Suppressor macrophage treated with lipopolysaccharide for 4 hours (primary cell): Measurements from ENCODE around the gene PPIL3.
A peak's percentile ranks its signal among the peaks of the same experiment; 100 is the strongest.

ENCODE experiments used
- DNase-seq: peaks from one replicate; pipeline ENCODE4 v3.0.0-alpha.2; 2020

The PPIL3 gene

GRCh38 chr2:200860092-200860795, 28.6 kb downstream of the PPIL3 start:
- no peak for DNase-seq

- no peak for DNase-seq
These were observed 32.1 kb downstream of the PPIL3 start for GRCh38 chr2:200856806-200857205.

GRCh38 chr2:200852605-200853004, 36.3 kb downstream of the PPIL3 start:
- DNase-seq: no peak

DNA sequence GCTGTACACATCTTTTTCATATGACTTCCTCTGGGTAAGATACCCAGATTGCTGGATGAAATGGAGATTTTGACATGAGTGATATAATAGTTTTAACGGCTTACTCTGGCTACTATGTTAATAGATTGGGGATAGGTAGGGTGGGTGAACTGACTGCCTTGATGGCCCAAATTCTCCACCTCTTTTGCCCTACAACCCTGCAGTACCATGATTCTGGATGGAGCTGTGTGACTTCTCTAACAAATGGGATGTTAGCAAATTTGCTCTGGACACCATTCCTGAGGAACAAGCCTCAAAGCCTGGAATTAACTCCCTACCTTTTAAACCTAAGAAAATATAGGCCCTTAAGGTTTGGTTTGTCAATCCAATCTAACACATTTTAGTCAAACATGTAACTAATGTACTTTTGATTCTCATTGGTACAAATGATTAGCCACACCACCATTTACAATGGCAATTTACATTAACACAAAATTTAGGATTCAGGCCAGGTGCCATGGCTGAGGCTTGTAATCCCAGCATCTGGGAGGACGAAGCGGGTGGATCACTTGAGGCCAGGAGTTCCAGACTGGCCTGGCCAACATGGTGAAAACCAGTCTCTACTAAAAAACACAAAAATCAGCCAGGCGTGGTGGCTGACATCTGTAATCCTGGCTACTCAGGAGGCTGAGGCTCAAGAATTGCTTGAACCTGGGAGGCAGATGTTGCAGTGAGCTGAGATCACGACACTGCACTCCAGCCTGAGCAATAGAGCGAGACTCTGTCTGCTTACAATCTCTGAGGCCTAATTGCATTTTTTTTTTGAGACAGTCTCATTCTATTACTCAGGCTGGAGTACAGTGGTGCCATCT, 37.3 kb downstream of the PPIL3 start:
- no peak for DNase-seq

GRCh38 chr2:200850512-200851256, 38.2 kb downstream of the PPIL3 start:
- DNase-seq: no peak

DNA sequence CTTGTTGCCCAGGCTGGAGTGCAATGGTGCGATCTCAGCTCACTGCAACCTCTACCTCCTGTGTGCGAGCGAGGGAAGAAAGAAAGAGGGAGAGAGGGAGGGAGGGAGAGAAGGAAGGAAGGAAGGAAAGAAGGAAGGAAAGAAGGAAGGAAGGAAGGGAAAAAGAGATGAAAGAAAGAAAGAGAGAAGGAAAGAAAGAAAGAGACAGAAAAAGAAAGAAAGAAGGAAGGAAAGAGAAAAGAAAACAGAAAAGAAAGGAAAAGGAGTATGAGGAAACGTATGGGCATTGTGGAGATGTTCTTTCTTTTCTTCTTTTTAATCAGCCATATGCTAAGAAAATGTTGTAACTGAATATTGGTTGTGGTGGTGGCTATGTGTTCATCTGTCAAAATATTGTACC, 40.9 kb downstream of the PPIL3 start:
- DNase-seq: no peak

- peak; percentile 76 for DNase-seq
These were observed 41.6 kb downstream of the PPIL3 start for GRCh38 chr2:200847269-200847668.

DNA sequence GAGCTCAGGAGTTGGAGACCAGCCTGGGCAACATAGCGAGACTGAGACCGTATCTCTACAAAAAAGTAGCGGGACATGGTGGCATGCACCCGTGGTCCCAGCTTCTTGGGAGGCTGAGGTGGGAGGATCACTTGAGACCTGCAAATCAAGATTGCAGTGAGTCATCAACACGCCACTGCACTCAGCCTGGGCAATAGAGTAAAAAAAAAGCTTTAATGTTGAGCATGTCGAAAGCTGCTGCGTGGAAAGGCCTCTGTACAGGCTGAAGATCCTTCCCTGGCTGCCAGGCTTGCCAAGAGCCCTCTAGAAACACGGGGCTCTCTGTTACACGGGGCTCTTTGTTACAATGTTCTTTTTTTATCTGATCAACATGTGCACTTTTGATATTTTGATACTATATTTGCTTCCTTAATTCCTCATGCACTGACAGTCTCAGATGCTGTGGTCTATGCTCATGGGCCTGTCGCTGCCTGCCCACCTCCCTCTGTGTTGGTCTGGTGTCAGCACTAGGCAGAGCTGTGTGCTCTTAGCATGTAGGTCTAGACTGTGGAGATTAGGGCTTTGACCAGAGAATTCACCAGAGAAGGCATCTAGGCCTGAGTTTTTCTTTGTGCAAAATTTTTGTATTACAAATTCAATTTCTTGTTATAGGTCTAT, 43.1 kb downstream of the PPIL3 start:
- no peak for DNase-seq

- no peak for DNase-seq
These were observed 43.7 kb downstream of the PPIL3 start for GRCh38 chr2:200845194-200845593.

DNA sequence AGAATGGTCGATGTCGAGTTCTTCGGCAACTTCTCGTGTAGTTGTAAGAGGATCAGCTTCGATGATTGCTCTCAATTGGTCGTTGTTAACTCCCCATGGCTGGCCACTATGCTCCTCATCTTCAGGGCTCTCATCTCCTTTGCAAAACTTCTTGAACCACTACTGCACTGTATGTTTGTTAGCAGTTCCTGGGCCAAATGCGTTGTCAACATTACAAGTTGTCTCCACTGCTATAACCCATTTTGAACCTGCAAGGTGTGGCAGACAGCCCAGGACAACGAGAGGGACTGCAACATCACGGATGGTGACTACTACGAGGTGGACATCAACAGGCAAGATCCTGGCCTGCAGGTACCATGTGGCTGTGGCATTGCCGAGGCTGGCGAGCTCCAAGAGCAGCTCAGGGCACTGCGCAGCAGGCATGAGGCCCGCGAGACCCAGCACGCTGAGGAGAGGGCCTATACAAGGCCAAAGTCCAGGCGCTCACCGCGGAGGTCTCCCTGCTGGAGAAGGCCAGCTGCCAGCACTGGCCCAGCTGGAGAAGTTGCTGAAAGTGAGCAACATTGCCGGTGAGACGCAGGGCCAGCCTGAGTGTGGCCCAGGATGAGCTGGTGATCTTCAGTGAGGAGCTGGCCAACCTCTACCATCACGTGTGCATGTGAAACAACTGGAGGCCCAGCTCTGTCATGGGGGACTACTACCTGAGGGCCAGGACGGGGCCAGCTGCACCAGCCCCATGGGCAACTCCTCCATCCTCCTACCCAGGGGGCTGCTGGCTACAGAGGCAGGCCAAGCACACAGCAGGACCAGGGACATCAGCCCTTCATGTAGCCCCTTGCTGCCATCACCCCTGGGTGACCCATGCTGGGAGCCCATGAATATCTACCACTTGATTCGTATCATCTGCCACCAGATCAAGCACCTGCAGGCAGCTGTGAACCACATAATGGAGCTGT, 44.6 kb downstream of the PPIL3 start:
- no peak for DNase-seq

- DNase-seq: no peak
These were observed 49.4 kb downstream of the PPIL3 start for GRCh38 chr2:200839513-200839912.

GRCh38 chr2:200834701-200835100, 54.2 kb downstream of the PPIL3 start:
- DNase-seq: no peak

DNA sequence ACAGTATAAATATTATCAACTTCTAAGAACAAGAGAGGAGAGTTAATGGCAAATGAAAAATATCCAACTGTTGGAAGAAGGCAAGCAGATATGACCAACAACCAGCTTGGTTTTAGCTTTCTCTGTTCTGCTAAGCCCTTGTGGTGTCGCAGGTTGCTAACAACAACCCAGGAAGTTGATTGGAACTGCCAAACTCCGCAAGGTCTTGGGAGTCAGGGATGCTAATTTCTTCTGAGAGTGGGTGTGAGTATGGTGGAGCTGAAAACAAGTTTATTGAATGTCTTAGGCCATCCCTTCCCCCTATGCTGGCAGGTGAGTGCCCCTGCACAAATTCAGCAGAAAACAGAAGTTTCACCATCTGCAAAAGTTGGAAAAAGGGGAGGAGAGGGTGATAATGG, 59.6 kb downstream of the PPIL3 start:
- DNase-seq: no peak

GRCh38 chr2:200828572-200829257, 60.2 kb downstream of the PPIL3 start:
- DNase-seq: no peak

GRCh38 chr2:200828104-200828503, 60.8 kb downstream of the PPIL3 start:
- DNase-seq: no peak

DNA sequence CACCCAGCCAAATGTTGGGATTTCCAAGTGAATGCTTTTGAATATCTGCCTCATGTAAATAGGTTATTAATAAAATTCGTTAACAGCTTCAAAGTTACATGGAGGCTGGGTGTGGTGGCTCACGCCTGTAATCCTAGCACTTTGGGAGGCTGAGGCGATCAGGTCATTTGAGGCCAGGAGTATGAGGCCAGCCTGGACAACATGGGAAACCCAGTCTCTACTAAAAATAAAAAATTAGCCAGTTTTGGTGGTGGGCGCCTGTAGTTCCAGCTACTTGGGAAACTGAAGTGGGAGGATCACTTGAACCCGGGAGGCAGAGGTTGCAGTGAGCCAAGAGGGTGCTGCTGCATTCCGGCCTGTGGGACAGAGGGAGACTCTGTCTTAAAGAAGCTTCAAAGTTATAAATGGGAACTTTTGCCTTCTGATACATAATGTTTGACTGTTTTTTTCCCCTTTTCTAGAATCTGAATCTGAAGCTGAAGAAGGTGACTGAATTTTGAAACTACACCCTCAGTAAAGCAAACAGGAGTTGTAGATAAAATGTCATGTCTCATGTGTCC, 67.1 kb downstream of the PPIL3 start:
- no peak for DNase-seq
